HG03066 (cell line): ENCODE data around the gene ZNF181.
A peak's percentile ranks its signal among the peaks of the same experiment; 100 is the strongest.

ENCODE experiments used
- ATAC-seq: cut with Tn5 transposase; IDR thresholded peaks from one replicate; pipeline ENCODE4 v1.9.1; 2021; ENCODE audit warnings: low read depth; ENCODE audit not compliant: unreplicated experiment

ZNF181 gene

GRCh38 chr19:34744896-34745690, 11.1 kb downstream of the ZNF181 start:
- no peak for ATAC-seq

GRCh38 chr19:34757441-34757840, 23.4 kb downstream of the ZNF181 start:
- no peak for ATAC-seq

- no peak for ATAC-seq
Measured at GRCh38 chr19:34759218-34759917, 25.3 kb downstream of the ZNF181 start.

- ATAC-seq = no peak
Measured at GRCh38 chr19:34766386-34766785, 32.3 kb downstream of the ZNF181 start.

- no peak for ATAC-seq
Measured at GRCh38 chr19:34767951-34768350, 33.9 kb downstream of the ZNF181 start.

- peak; percentile 94 for ATAC-seq
Measured at GRCh38 chr19:34772697-34773554, 38.9 kb downstream of the ZNF181 start, which contains the start of gene ZNF599. Gene ZNF599, minus strand, starts transcription at chr19:34773215. Its CDS starts 374 bp downstream, at chr19:34772841.

- ATAC-seq = no peak
Measured at GRCh38 chr19:34773555-34773864, 39.5 kb downstream of the ZNF181 start.

- no peak for ATAC-seq
Measured at GRCh38 chr19:34774857-34775256, 40.8 kb downstream of the ZNF181 start.

- no peak for ATAC-seq
Measured at GRCh38 chr19:34778342-34778741, 44.3 kb downstream of the ZNF181 start.

GRCh38 chr19:34779652-34780051, 45.6 kb downstream of the ZNF181 start:
- no peak for ATAC-seq

- ATAC-seq = no peak
Measured at GRCh38 chr19:34786236-34786635, 52.2 kb downstream of the ZNF181 start.

GRCh38 chr19:34787059-34787824, 53.2 kb downstream of the ZNF181 start:
- ATAC-seq = no peak

- ATAC-seq = no peak
Measured at GRCh38 chr19:34788074-34788473, 54.0 kb downstream of the ZNF181 start.

GRCh38 chr19:34793565-34793964, 59.5 kb downstream of the ZNF181 start:
- no peak for ATAC-seq

- ATAC-seq = no peak
Measured at GRCh38 chr19:34794066-34794960, 60.3 kb downstream of the ZNF181 start.
